A204.1 (cell line): ENCODE data around the gene OLIG3.

Experiments
- FAIRE-seq: peaks from 2 replicates; lab custom pipeline; 2012; peaks lifted over from hg19 to GRCh38; lab: Jason Lieb, UNC

The OLIG3 gene

DNA sequence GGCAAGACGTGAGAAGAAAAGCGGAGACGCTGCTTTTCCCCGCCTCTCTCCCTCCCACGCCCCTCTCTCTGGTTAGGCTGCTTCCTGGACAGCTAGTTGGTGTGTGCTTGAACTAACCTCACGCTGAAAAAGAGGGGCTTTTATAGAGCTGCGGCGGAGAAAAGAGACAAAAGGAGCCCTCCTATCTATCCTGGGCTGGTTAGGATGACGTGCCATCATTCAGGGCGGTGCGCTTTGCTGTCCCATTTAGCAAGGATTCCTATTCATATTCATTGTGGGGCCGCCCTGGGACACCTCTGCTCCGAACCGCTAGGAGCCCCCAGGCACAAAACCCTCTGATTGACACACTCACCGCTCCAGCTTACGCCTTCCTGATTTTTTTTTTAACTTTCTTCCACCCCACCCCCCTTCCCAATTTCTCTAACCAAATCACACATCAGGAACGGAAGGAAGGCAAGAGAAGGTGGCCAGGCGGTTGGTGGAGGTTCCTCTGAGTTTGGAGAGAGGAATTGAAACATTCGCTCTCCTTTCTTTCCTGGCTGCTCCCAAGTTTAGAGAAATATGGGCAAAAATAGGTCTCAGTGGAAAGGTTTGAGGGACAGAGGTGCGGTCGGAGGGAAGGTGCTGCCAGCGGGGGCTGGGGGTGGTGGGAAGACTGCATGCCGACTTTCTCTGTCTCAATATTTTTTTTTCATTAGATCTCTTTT lies at the start of gene OLIG3:
TSS of gene OLIG3 (minus strand) at position 114 of the 707 bp plus-strand sequence. CDS start 224 bp downstream, outside the sequence.
- FAIRE-seq = no peak

DNA sequence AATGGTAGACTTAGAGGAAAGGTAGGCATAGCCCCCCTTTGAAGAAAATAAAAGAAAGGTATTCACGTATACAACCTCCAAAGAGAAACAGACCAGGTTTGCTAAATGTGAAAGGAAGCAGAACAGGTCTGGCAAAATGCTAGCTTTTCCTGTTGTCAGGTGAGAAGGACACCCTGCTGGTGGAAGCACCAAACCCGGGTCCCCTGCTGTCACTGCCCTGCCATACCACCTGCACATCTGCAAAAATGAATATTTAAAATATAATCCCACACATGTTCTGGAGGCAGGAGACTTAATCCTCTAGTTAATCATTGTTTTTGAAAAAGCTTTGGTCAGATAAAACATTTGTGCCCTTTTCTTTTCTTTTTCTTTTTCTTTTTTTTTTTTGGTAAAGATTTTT lies 48.9 kb upstream of the OLIG3 start:
- FAIRE-seq = no peak

DNA sequence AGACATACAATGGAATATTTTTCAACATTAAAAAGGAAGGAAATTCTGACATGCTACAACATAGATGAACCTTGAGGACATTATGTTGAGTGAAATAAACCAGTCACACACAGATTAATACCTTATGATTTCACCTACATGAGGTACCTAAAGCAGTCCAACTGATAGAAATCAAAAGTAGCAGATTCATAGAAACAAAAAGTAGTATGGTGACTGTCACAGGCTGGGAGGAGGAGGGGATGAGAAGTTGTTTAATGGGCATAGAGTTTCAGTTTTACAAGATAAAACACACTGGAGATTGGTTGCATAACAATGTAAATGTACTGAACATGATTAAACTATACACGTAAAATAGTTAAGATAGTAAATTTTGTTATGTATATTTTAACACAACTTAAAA lies 48.5 kb upstream of the OLIG3 start:
- FAIRE-seq = no peak

DNA sequence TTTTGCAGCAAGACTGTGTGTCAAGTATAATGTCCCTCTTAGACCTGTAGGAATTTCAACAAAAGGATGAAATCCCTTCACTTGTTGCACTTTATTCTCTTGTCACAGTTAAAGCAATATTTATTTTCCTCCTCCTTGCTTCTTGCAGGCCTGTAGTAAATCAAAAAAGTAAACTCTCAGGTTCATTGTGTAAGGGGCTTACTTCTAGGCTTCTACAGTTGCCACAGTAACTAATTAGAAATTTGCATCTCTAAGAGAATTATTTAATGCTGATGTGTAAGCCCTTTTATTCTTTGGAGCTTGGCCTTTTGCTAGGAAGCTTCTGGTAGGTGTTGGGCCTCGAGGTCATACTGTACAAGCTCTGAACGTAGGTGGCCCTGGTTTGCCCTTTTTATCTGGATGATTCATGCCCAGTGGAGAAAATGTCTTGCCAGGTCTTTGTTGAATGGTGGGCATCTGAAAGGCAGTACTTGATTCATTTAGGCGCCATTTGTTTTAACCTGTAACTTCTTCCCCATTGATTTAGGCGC lies 47.4 kb upstream of the OLIG3 start:
- no peak for FAIRE-seq

DNA sequence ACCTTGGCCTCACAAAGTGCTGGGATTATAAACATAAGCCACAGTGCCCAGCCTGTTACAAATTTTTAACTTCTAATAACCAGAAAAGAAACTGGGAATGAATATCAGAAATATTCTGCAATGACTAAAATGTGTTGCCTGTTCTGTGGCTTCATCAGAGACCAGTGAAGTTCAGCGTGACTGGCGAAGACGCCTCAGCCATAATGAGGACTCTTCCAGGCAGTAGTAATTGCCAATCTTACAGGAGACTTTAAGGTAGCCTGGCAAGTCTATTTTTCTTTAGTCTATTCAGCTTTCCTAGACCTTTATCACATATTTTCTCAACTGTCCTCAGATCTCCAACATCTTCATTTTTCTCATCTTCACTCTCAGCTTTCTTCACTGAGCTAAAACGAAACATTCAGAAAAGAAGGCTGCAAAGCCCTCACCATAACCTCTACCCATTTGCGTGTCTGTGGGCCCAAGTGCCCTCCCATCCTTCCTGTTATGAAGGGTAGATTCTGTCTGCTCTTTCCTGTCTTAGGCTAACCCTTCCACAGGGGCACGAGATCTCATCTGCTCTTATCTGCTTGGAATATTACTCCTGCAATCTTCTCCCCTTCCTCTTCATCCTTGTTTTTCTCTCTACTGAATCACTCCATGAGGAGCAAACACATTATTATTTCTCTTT lies 42.0 kb upstream of the OLIG3 start:
- FAIRE-seq = no peak

DNA sequence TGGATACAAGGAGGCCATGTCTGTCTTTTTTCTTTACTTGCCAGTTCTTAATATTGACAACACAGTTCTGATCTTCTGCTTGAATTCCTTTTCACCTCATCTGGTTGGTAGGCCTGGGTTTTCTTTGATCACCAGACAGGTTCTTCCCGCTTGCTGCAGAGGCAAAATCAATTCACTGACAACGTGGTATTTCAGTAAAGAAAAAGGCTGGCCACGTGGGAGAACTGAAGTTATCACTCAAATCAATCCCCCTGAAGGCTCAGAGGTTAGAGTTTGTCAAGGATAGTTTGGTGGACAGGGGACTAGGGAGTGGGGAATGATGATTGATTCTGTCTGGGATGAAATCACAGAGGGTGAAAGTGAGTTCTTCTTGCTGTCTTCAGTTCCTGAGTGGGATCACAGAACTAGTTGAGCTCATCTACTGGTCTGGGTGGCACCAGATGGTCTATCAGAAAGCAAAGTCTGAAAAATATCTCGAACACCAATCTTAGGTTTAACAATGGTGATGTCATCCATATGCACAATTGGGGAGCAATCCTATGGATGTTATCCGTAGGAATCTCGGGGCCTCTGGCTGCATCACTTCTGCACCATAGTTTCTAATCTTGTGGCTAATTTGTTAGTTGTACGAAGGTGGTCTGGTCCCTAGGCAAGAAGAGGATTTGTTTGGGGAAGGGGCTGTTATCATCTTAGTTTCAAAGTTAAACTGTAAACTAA lies 37.3 kb upstream of the OLIG3 start:
- no peak for FAIRE-seq

DNA sequence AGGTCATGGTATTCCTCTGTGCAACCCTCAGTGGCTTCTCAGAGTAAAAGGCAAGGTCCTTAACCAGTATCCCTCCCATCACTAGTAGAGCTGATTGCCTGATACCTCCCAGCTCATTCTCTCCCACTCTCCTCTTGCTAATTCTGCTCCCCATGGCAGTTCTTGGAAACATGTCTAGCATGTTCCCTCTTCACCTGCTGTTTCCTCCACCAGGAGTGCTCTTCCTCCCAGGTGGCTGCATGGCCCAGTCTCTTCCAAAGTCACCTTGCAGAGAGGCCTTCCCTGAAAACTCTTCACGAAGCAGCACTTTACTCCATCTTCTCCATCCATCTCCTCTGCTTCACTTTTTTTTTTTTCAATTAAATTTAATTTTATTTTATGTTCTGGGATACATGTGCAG lies 36.2 kb upstream of the OLIG3 start:
- no peak for FAIRE-seq

DNA sequence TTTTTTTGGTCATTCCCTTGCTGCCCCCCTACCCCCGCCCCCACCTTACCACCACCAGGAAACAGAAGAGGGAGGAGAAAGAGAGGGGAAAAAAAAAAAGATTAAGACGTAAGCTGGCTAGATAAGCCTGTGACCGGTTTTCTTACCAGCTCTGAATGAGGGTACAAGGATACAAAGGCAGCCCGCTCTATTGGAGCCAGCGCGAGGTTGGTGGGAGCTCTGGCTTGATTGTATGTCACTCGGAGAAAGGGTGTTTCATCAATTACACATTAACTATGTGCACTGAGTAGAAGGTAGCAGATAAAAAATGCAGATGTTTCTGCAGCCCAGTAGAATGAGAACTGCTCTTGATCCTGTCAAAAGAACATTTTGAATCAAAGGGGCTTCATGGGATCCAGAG lies 28.6 kb upstream of the OLIG3 start:
- FAIRE-seq = no peak

DNA sequence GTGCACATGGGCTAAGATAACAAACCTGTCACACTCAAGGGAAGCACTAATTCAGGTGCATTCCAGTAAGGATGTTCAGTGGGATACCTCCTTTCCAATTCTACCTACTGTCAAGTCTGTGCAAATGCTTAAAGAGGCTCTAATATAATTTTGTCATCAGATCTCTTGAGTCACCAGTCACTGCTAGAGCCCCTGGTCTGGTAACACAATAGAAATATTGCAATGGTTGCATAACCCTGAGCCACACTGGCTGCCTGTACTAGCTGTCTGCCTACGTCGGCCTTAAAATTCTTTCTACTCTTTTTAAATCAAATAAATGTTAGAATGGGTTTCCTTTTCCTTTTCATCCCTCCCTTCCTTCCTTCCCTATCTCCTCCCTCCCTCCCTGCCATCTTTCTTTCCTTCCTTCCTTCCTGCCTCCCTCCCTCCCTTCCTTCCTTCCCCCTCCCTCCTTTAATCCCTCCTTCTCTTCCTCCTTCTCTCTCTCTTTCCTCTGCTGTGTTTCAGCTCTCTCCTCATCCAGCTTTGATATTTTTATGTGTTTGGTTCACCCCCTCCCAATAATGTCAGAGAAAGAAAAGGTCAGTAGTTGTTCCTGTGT lies 28.1 kb upstream of the OLIG3 start:
- no peak for FAIRE-seq

DNA sequence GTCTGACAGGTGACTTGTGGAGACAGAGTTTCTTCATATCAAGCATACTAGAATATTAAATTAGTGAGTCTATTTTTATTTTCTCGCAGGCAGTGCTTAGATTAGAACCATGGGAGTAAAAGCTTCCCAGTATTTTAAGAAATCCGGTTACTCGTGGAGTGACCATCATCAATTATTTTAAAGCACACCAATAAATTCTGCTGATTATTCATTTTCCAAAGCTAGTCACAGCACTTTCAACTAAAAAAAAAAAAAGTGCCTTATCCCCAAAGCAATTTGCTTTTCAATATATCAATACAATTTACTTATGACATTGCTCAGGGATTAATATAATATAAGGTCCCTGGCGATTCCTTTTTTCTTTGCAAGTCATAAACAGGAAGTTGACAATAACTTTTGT lies 26.3 kb upstream of the OLIG3 start:
- no peak for FAIRE-seq

DNA sequence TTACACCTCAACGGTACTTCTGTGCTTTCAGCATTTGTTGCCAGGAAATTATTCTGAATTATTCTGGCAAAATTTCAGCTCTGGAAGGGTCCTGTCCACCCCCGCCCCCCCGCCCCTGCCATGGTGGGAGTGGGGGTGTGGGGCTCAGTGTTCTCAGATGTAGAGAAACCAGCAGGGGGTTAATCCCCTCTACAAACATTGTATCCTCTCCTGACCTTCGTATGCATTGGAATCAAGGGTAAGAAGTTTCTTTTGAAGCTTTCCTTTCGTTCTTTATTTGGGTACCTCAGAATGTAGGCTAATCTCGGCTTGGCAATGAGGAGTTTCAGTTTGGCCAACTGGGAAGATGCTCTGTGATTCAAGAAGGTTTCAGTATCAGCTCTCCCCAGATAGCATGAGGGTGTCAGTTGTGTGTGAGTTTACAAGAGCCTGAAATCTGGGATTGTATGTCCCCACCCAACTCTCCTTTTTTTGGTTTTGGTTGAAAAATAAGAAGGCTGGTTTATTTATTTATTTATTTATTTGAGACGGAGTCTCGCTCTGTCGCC lies 25.5 kb upstream of the OLIG3 start:
- FAIRE-seq = no peak

DNA sequence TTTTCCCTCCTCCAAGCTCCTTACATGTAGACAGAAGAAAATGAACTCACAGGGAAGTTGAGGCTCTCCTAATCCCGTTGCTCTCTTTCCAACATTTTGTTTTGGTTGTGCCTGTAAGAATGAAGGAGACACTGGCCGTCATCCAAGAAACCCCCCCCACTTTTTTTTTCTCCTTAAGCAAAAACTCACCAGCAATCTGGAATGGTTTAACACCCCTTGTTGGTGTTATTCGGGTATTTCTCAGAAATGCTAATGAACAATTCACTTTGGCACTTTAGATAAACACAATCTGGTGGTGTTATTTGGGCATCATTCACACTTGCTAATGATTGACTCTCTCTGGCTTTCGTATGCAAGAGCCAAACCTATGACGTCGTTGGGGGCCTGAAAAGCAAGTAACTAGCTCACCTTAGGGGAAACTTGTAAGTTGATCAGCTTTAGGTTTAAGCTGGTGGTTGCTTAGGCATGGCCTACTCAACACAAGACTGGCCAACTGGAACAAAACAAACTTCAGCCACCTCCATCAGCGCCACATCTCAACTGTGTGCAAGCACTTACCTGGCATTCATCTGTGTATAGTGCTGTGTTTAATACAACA lies 24.3 kb upstream of the OLIG3 start:
- FAIRE-seq = no peak

DNA sequence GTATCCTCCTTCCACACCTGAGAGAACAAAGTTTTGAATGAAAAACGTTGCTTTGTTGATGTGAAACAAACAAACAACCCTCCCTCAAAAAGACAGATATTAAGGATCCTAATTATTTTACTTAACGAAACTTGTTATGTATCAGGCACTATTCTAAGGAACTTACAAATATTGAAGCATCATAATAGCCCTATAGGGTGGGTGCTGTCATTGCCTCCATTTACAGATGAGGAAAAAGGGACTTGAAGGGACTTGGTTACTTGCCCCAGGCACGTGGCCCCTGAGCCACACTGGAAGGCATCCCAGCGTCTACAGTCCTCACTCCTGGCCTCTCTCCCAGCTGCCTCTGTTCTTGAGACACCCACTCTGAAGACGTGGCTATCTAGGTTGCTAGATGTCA lies 20.2 kb upstream of the OLIG3 start:
- no peak for FAIRE-seq

DNA sequence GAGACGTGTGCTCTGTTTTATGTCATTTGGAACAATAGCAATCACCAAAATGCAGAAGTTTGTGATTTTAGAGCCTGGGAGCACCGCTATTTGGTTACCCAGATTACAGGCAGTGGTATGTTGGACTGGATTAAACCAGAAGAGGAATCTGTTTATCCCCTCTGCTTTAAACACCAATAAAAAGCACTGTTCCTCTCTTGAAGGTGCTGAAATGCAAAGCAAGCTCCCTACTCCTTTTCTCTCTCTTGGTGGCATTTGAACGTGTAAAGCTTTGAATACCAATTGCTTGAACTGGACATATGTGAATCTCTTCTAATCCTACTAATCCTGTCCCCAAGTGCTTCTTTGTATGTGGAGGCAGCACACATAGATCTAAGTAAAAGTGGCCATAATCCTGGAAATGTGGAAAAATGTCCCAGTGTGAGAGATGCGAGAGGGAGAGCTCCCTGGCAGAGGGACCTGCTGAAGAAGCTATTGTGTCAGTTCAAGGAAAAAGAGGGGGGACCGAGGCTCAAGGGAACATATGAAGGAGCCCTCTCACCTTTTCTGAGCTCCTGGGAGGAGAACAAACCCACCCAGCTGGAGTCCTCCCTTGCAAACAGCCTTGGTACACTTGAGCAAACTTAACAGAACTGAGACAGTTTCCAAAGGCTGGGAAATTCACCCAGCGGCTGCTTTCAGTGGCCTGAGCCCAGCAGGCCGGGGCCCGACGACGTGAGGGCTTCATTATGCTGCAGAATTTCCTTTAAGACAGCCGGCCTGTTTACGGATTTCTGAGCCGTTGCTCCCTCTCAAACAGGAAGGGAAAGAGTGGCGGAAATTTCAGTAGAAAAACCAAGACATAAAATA lies 18.8 kb upstream of the OLIG3 start:
- FAIRE-seq = no peak

DNA sequence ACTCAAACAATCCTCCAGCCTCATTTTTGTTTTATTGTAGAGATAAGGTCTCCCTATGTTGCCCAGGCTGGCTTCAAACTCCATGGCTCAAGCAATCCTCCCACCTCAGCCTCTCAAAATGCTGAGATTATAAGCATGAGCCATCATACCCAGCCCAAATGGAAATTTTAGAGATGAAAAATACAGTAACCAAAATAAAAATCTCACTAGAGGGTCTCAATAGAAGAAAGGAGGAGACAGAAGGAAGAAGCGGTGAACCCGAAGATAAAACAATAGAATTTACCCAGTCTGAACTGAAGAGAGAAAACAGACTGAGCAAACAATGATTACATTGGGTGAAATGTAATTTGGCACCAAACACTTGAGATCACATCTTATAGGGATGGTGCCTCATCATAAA lies 16.7 kb upstream of the OLIG3 start:
- FAIRE-seq = no peak

DNA sequence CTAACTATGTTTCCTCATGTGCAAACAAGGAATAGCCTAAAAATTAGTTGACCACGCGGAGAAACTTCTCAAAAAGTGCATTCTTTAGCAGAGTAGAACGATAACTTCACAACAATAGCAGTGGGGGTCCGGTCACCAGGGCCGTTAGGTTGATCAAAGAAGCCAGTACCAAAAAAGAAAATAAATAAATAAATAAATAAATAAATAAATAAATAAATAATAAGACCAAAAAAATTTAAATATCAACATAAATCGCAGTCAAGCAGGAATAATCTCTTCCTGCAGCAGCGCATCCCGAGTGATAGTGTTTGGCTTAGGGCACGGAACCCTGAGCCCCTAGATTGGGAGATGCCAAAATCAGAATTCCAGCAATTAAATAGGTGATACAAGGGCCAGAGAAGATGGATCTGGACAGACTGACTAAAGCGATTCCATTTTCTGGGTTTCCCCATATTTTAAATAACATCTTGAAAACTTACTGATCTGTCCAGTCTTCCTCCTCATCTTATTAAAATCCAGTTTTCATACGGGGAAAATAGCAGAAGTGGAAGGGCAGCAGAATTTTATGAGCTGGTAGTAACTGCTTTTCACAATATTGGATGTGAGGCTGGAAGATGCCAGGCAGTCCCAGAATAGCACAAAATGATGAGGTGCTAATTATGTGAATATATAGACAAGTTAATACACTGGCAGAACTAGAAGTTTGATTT lies 4.4 kb upstream of the OLIG3 start:
- FAIRE-seq = no peak

DNA sequence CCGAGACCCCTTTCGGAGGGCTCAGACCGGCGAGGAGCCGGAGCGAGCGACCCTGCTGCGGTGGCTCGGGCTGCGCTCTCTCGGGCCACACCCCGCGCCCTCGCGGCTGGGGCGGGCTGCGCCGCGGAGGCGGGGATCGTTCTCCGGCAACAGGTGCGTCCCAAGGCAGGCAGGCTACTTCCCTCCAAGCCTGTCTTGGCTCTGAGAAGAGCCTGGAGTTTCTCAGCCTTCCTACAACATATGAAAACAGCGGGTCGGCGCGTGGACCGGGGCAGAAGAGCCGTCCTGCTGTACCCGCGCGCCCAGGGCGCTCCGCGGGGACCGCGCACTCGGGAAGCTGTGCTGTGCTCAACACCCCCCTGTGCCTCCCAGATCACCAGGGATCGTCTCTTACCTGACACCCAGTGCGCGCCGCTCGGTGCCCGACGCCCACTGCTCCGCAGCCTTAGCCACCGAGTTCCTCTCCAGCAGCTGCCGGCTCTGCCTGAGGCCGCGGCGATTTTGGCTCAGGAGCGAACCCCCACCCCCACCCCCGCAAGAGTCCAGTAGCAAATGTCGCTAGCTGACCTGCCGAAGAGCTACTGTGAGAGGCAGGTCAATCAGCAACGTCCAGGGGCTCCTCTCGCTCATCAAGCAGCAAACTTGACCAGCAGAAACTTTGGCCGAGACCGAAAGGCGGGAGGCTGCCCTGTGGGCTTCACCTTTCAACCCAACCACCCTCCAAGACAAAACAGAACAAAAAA lies 3.7 kb upstream of the OLIG3 start:
- no peak for FAIRE-seq

DNA sequence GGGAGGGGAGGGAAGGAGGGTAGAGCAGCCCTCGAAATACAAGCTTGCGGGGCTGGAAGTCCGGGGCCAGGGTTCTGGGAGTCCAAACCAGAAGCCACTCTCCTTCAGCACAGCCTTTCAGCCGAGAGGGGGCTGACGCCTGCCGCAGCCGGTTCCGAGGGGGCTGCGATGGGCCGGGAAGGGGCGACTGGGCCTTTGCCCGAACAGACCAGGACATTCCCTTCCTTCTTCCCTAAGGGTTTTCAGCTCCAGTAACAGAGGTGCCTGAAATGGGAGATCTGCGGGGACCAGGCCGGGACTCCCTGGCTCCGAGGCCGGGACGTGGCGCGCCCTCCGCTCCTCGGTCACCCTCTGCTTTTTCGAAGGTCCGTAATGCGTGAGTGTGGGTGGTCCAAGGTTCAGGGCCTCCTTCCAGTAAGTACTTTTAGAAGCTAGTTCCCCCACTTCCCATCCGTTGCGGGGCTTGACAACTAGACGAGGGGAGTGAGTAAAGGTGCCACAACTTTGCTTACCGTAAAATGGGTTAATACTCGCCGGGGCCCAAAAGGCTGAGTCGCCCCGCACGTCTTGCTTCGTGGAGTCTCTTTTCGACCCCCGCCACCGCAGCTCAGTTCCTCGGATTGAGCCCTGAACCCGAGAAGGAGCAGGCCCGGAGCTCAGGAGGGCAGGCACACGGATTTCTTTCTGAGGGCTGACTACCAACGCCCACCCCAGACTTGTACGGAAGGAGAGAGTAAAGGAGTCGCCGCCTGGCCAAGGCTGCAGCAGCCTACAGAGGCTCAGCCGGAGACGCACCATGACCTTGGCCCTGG lies 2.9 kb upstream of the OLIG3 start:
- no peak for FAIRE-seq

DNA sequence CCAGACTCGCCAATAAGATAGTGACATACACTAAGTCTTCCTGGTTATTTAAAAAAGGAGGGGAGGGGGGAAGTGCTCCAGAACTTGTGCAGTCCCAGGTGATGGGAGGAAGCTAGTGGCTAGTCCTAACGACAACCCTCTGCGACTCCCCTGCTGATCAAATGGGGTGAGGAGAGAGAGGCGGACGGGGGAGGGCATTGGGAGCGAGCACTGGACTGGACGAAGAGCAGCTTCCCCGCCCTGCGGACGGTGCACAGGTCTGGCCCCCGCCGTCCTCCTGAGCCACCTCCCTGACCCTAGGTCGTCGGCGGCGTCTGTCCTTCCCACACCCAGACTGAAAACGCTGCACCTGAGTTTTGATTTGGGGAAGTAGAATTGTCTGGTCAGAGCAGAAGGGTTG lies 2.2 kb upstream of the OLIG3 start:
- FAIRE-seq = no peak
